Bone marrow (tissue), 2 donors: ENCODE data around the gene GJB4.
"Not testable (repeated sequence)": the region's sequence is repeated elsewhere in the genome, so short reads cannot be mapped to it uniquely, and the experiment has no call there.

Experiments
- DNase-seq, 2 donors: peaks; one replicate each; lab custom pipeline; 2025; lab: John Stamatoyannopoulos, UW

Gene GJB4

DNA sequence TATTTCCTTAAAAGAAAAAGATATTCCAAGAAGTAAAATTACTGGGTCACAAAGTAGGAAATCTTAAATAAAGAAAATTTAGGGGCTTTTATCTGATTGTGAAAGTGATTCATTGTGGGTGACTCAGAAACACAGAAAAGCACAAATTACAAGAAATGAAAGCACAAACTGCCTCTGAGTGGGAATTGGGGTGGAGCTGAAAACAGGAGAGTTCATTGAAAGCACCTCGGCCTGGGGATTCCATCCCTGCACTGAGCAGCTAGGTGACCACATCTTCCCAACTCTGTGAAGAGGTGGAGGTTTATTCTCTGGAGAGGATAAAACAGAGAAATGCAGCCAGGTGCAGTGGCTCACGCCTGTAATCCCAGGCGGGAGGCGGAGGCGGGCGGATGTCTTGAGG lies 40.7 kb downstream of the GJB4 start:
- DNase-seq, result no peak

DNA sequence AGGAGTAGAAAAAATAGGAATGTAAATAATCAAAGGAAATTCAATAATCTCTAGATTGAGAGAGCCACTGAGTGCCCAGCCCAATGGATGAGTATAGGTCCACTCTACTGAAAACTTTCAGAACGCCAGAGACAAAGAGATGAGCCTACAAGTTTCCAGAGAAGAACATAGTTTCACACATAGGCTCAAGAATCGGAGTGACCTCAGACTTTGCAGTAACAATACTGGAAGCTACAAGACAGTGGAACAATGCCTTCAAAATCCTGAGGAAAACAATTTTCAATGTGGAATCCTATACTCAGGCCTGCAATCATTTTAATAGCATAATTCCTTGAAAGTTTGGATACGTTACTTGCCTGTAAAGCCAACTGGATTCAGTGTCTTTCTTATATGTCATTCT lies 44.2 kb downstream of the GJB4 start:
- DNase-seq, result no peak

DNA sequence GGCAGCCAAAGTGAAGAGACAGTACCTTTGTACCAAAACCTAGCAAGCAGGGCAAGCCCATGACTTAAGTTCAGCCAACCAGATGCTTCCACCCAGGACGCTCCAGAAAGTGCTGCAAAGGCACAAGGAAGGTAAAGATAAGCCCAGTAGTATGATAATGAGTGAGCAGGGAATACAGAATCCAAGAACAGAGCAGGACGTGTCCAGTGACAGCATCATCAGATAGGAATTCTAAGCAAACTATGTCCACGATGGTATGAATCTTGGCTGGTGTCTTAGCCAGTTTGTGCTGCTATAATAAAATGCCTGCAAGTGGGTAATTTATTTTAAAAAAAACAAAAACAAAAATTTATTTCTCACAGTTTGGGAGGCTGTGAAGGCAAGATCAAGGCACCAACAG lies 46.9 kb downstream of the GJB4 start:
- no peak for DNase-seq

DNA sequence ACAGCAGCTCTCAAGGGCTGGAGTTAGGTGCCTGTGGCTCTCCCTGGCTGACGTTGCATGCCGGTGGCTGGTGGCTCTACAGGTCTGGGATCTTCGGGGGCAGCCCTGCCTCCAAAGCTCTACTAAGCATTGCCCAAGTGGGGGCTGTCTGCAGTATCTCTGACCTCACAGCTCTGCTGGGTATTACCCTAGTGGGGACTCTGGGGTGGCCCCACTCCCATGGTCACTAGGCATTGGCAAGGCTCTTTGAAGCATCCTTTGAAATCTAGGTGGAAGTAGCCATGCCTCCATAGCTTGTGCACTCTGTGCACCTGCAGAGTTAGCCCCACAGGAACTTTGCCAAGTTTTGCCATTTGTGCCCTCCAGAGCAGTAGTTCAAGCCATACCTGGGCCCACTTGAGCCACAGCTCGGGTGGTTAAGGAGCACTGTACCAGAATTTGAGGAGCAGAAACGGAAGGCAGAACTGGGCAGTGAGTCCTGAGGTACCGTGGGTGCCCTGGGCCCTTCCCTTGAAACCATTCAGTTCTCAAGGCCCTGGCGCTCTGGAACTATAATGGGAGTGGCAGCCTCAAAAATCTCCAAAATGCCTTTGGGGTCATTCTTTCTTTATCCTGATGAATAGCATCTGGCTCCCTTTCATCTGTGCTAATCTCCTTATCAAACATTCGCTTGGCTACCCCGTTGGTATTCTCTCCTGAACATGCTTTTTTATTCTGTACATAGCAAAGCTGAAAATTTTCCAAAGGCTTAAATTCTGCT lies 48.7 kb downstream of the GJB4 start:
- no peak for DNase-seq

DNA sequence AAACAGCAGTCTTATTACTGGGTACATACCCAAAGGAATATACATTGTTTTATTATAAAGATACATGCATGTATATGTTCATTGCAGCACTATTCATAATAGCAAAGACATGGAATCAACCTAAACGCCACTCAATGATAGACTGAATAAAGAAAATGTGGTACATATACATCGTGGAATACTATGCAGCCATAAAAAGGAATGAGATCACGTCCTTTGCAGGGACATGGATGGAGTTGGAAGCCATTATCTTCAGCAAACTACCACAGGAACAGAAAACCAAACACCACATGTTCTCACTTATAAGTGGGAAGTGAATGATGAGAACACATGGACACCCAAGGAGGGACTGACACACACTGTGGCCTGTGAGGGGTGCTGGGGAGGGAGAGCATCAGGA lies 51.2 kb downstream of the GJB4 start:
- DNase-seq, result not testable (repeated sequence)
